H1 (cell line): ENCODE data around the gene OR5K3. TPM values are rescaled to one million over a fixed set of nuclear protein-coding genes. Genes with fewer than 3 reads are reported as not detected.

ENCODE experiments used
- CTCF ChIA-PET: fragments of 300-600 bp; sonication (Branson Sonifier 250); formaldehyde crosslinking; loops from one replicate; lab custom pipeline; 2021; ENCODE audit not compliant: partially characterized antibody; lab: Charles Lee
- POLR2A ChIA-PET: fragments of 300-600 bp; sonication (Branson Sonifier 250); formaldehyde crosslinking; loops from one replicate; lab custom pipeline; 2021; ENCODE audit warnings: inconsistent platforms; ENCODE audit not compliant: partially characterized antibody; lab: Charles Lee
- DNase-seq, 2 experiments: peaks; one replicate each; pipeline versions ENCODE4 v3.0.0 to v3.0.0-alpha.2; 2010 to 2022; ENCODE audit warnings: low spot score in 2 of 2, low read depth in 1 of 2, mixed read lengths in 1 of 2
- FAIRE-seq: peaks from 2 replicates; lab custom pipeline; 2011; peaks lifted over from hg19 to GRCh38; lab: Jason Lieb, UNC
- H2AFZ ChIP-seq: 2 replicates; pipeline ENCODE4 v1.8.1; 2012; ENCODE audit warnings: low read length, inconsistent platforms
- H2AK5ac ChIP-seq: 2 replicates; pipeline ENCODE4 v1.6.1; 2013; ENCODE audit warnings: low read depth, low read length
- H2BK120ac ChIP-seq: replicated peaks from 2 replicates; pipeline ENCODE3; 2013; ENCODE audit warnings: low read depth, low read length, inconsistent platforms
- H2BK12ac ChIP-seq: 2 replicates; pipeline ENCODE4 v1.6.1; 2013; ENCODE audit warnings: low read depth, low read length
- H2BK15ac ChIP-seq: 2 replicates; pipeline ENCODE4 v1.6.1; 2013; ENCODE audit warnings: low read length
- H2BK20ac ChIP-seq: 2 replicates; pipeline ENCODE4 v1.6.1; 2013; ENCODE audit warnings: low read length
- H2BK5ac ChIP-seq: 2 replicates; pipeline ENCODE4 v1.6.1; 2013; ENCODE audit warnings: low read depth, low read length
- H3K14ac ChIP-seq: 2 replicates; pipeline ENCODE4 v1.6.1; 2013; ENCODE audit warnings: inconsistent platforms; ENCODE audit not compliant: insufficient read length
- H3K18ac ChIP-seq: 2 replicates; pipeline ENCODE4 v1.6.1; 2013; ENCODE audit warnings: low read length; ENCODE audit errors: extremely low read depth
- H3K23ac ChIP-seq: 2 replicates; pipeline ENCODE4 v1.6.1; 2013; ENCODE audit warnings: inconsistent platforms; ENCODE audit not compliant: insufficient read length
- H3K23me2 ChIP-seq: 2 replicates; pipeline ENCODE4 v1.6.1; 2013; ENCODE audit warnings: low read depth, low read length
- H3K27ac ChIP-seq: 2 replicates; pipeline ENCODE4 v1.6.1; 2011; ENCODE audit warnings: low read depth, low read length, inconsistent platforms
- H3K27me3 ChIP-seq, 4 experiments: replicated peaks in 1 of 4; 1 replicate in 1 of 4; 2 replicates in 3 of 4; pipeline versions ENCODE4 v1.6.1 to v1.8.1; 2011 to 2013; ENCODE audit warnings: low read length in 3 of 4, mild to moderate bottlenecking in 3 of 4, inconsistent platforms in 2 of 4, mixed read lengths in 2 of 4, moderate library complexity in 1 of 4; ENCODE audit not compliant: control insufficient read depth in 3 of 4, insufficient read depth in 3 of 4; ENCODE audit errors: extremely low read depth in 1 of 4
- H3K36me3 ChIP-seq, 4 experiments: 2 replicates each; pipeline versions ENCODE4 v1.6.1 to v1.8.1; 2011 to 2013; ENCODE audit warnings: mild to moderate bottlenecking in 4 of 4, low read length in 3 of 4, moderate library complexity in 2 of 4, control low read depth in 1 of 4, inconsistent platforms in 1 of 4; ENCODE audit not compliant: insufficient read depth in 4 of 4, control insufficient read depth in 2 of 4
- H3K4ac ChIP-seq: replicated peaks from 2 replicates; pipeline ENCODE3; 2013; ENCODE audit warnings: low read length, low read depth, mixed read lengths, inconsistent platforms; ENCODE audit not compliant: insufficient read length
- H3K4me1 ChIP-seq, 4 experiments: replicated peaks in 1 of 4; 1 replicate in 1 of 4; 2 replicates in 3 of 4; pipeline versions ENCODE4 v1.6.1 to v1.8.1; 2011 to 2013; ENCODE audit warnings: low read length in 3 of 4, inconsistent platforms in 2 of 4, mixed read lengths in 1 of 4; ENCODE audit not compliant: insufficient read depth in 4 of 4, control insufficient read depth in 3 of 4
- H3K4me2 ChIP-seq, 2 experiments: 2 replicates each; pipeline versions ENCODE4 v1.6.1 to v1.8.1; 2011 to 2013; ENCODE audit warnings: low read depth in 2 of 2, low read length in 2 of 2, control low read depth in 1 of 2, inconsistent platforms in 1 of 2, mild to moderate bottlenecking in 1 of 2; ENCODE audit not compliant: insufficient read depth in 1 of 2
- H3K4me3 ChIP-seq, 4 experiments: fragments of 200-600, 300-600 bp in 1 of 4; sonication (generic), shearing (Covaris generic), sonication (Bioruptor Twin) in 1 of 4; 2 replicates each; pipeline versions ENCODE4 v1.5.1 to v1.8.1; 2011 to 2016; ENCODE audit warnings: low read length in 4 of 4, low read depth in 3 of 4, control low read depth in 2 of 4, inconsistent platforms in 2 of 4, mild to moderate bottlenecking in 2 of 4, mixed read lengths in 1 of 4, moderate library complexity in 1 of 4; ENCODE audit not compliant: insufficient read depth in 2 of 4; ENCODE audit errors: extremely low read depth in 1 of 4
- H3K56ac ChIP-seq: replicated peaks from 2 replicates; pipeline ENCODE3; 2013; ENCODE audit warnings: low read depth, mild to moderate bottlenecking, mixed read lengths, low read length, inconsistent platforms; ENCODE audit not compliant: insufficient read length
- H3K79me1 ChIP-seq: 2 replicates; pipeline ENCODE4 v1.6.1; 2013; ENCODE audit warnings: low read depth, low read length, control low read depth
- H3K79me2 ChIP-seq, 2 experiments: 2 replicates each; pipeline versions ENCODE4 v1.6.1 to v1.8.1; 2012 to 2013; ENCODE audit warnings: low read length in 2 of 2, mild to moderate bottlenecking in 2 of 2, inconsistent platforms in 1 of 2; ENCODE audit not compliant: insufficient read depth in 2 of 2, control insufficient read depth in 1 of 2
- H3K9ac ChIP-seq, 4 experiments: replicated peaks in 1 of 4; 1 replicate in 1 of 4; 2 replicates in 3 of 4; pipeline versions ENCODE4 v1.6.1 to v1.8.1; 2011 to 2013; ENCODE audit warnings: low read depth in 3 of 4, low read length in 3 of 4, control low read depth in 2 of 4, mild to moderate bottlenecking in 2 of 4, moderate library complexity in 2 of 4, inconsistent platforms in 1 of 4; ENCODE audit errors: extremely low read depth in 1 of 4
- H3K9me3 ChIP-seq, 2 experiments: 2 replicates each; pipeline versions ENCODE4 v1.6.1 to v1.8.1; 2012 to 2013; ENCODE audit warnings: mild to moderate bottlenecking in 2 of 2, moderate library complexity in 2 of 2, control low read depth in 1 of 2, inconsistent platforms in 1 of 2, low read depth in 1 of 2, low read length in 1 of 2, mixed read lengths in 1 of 2; ENCODE audit not compliant: insufficient read depth in 2 of 2
- H4K20me1 ChIP-seq, 2 experiments: replicated peaks in 1 of 2; 2 replicates each; pipeline versions ENCODE3 to v1.8.1; 2011 to 2013; ENCODE audit warnings: inconsistent platforms in 2 of 2, low read length in 2 of 2, mild to moderate bottlenecking in 1 of 2; ENCODE audit not compliant: insufficient read depth in 2 of 2, control insufficient read depth in 1 of 2
- H4K5ac ChIP-seq: 2 replicates; pipeline ENCODE4 v1.6.1; 2013; ENCODE audit warnings: low read length, low read depth, mixed read lengths, inconsistent platforms; ENCODE audit not compliant: insufficient read length
- H4K8ac ChIP-seq: 2 replicates; pipeline ENCODE4 v1.8.0; 2013; ENCODE audit warnings: mild to moderate bottlenecking, moderate library complexity, low read length, inconsistent platforms; ENCODE audit not compliant: insufficient read depth; ENCODE audit errors: extremely low read depth
- H4K91ac ChIP-seq: replicated peaks from 2 replicates; pipeline ENCODE3; 2013; ENCODE audit warnings: low read length, mixed read lengths, inconsistent platforms; ENCODE audit not compliant: insufficient read length
- ASH2L ChIP-seq: fragments of 200-600, 300-600 bp; sonication (generic); IDR thresholded peaks from one replicate; pipeline ENCODE4 v1.7.1; 2017; ENCODE audit warnings: low read length
- BACH1 ChIP-seq: IDR thresholded peaks from 2 replicates; pipeline ENCODE4 v1.6.1; 2012; ENCODE audit warnings: low read length, improper control_type of control experiment
- CHD1 ChIP-seq: IDR thresholded peaks from 2 replicates; pipeline ENCODE4 v1.6.1; 2012; ENCODE audit warnings: low read depth, low read length, improper control_type of control experiment
- CREB1 ChIP-seq: IDR thresholded peaks from 2 replicates; pipeline ENCODE4 v1.6.1; 2012; ENCODE audit warnings: inconsistent platforms
- EGR1 ChIP-seq: IDR thresholded peaks from 2 replicates; pipeline ENCODE4 v1.6.1; 2011; ENCODE audit warnings: low read depth, low read length, borderline replicate concordance
- EZH2 ChIP-seq: fragments of 200-600 bp; sonication (generic); IDR thresholded peaks from 2 replicates; pipeline ENCODE4 v1.7.1; 2012; ENCODE audit warnings: low read depth, mild to moderate bottlenecking, moderate library complexity, low read length, inconsistent platforms; ENCODE audit not compliant: severe bottlenecking
- GABPA ChIP-seq: IDR thresholded peaks from 2 replicates; pipeline ENCODE4 v1.6.1; 2011; ENCODE audit warnings: mild to moderate bottlenecking, low read length, moderate library complexity, borderline replicate concordance; ENCODE audit not compliant: insufficient read depth
- HDAC6 ChIP-seq: IDR thresholded peaks from one replicate; pipeline ENCODE4 v1.7.1; 2012; ENCODE audit warnings: low read depth, mild to moderate bottlenecking, inconsistent platforms, low read length, moderate library complexity
- JUND ChIP-seq: IDR thresholded peaks from 2 replicates; pipeline ENCODE4 v1.6.1; 2011; ENCODE audit warnings: mild to moderate bottlenecking, improper control_type of control experiment, low read length
- RFX5 ChIP-seq: IDR thresholded peaks from 2 replicates; pipeline ENCODE4 v1.6.1; 2011; ENCODE audit warnings: low read depth, low read length, improper control_type of control experiment, borderline replicate concordance
- TAF1 ChIP-seq: IDR thresholded peaks from 2 replicates; pipeline ENCODE4 v1.6.1; 2011; ENCODE audit warnings: mild to moderate bottlenecking, low read depth, low read length
- TCF12 ChIP-seq: IDR thresholded peaks from 2 replicates; pipeline ENCODE4 v1.6.1; 2011; ENCODE audit warnings: low read depth, mild to moderate bottlenecking, low read length
- polyA plus RNA-seq, 7 experiments: library from polyadenylated mRNA; depleted of rRNA in 3 of 7; stranded (reverse) in 5 of 7; unstranded in 2 of 7; fragments of >200 nt in 5 of 7; fragments of 200-250 nt in 2 of 7; gene quantifications; 1 replicate in 5 of 7; 2 replicates in 1 of 7; 4 replicates in 1 of 7; pipeline versions ENCODE4 v1.2.1 to v1.2.3, GENCODE V29; 2011 to 2013; ENCODE audit warnings: missing spikeins in 2 of 7, mixed read lengths in 2 of 7
- total RNA-seq: library from RNA; stranded (reverse); fragmentation: NEBNext Ultra II Directional; extraction: Animal tissue kit (Norgen Biotek cat#: 25700); gene quantifications from 2 replicates; pipeline ENCODE4 v1.2.1, GENCODE V29; 2021
- TF ChIP-seq, protein P1 (sequence below): IDR thresholded peaks from 2 replicates; pipeline ENCODE4 v1.6.1; 2012; ENCODE audit warnings: low read length, inconsistent platforms
- TF ChIP-seq, protein P2 (sequence below): IDR thresholded peaks from 2 replicates; pipeline ENCODE4 v1.6.1; 2011; ENCODE audit warnings: low read length, improper control_type of control experiment

OR5K3 gene
- total and polyA plus RNA-seq, 2 of the 8 experiments (the other 6 are each of a cell fraction or from before 2014, with no cell fraction given): not detected

DNA sequence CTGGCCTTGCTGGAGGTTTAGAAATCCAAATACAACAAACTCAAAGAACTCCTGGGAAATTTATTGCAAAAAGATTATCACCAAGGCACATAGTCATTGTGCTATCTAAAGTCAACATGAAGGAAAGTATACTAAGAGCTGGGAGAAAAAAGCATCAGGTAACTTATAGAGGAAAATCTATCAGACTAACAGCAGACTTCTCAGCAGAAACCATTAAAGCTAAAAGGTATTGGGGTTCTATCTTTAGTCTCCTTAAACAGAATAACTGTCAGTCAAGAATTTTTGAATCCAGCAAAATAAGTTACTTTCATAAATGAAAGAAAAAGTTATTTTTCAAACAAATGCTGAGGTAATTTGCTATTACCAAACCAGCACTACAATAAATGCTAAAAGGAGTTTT, 8.0 kb downstream of the OR5K3 start:
- Histone ChIP-seq H3K4ac (no peak overlapping the region), H3K27ac (no peak overlapping the region), H3K27me3 (no peaks in the 10 kb centered on the region), H2BK120ac (no peak overlapping the region), H3K23me2 (no peaks in the 10 kb centered on the region), H4K91ac (no peak overlapping the region), H3K18ac (no peak overlapping the region), H3K14ac (no peak overlapping the region), H3K4me2 (no peak overlapping the region), H3K79me2 (no peaks in the 10 kb centered on the region), H2BK15ac (no peak overlapping the region), H4K5ac (no peak overlapping the region), H4K20me1 (no peaks in the 10 kb centered on the region), H3K36me3 (no peaks in the 10 kb centered on the region), H2AK5ac (no peak overlapping the region), H3K56ac (no peak overlapping the region), H2BK12ac (no peak overlapping the region), H3K23ac (no peak overlapping the region), H2BK20ac (no peak overlapping the region), H3K9ac (no peak overlapping the region), H3K4me1 (no peaks in the 10 kb centered on the region), H3K4me3 (no peak overlapping the region), H3K79me1 (no peaks in the 10 kb centered on the region), H2AFZ (no peak overlapping the region), H3K9me3 (peaks cover 2 to 11% of the 10 kb centered on the region in 2 experiments; a peak in 2 of 4 replicates), H4K8ac (no peak overlapping the region), H2BK5ac (no peak overlapping the region)
- no peak for DNase-seq
- CTCF ChIA-PET: interaction anchor here (1.3 kb wide), 1 partner anchor 69 kb away, joined by 3 read pairs; no protein-coding TSS in a partner anchor
- no peak for FAIRE-seq
- POLR2A ChIA-PET: no interaction called here
- no peak for TF ChIP-seq EGR1
- TF ChIP-seq CHD1: no peak
- TF ChIP-seq, protein P1, sequence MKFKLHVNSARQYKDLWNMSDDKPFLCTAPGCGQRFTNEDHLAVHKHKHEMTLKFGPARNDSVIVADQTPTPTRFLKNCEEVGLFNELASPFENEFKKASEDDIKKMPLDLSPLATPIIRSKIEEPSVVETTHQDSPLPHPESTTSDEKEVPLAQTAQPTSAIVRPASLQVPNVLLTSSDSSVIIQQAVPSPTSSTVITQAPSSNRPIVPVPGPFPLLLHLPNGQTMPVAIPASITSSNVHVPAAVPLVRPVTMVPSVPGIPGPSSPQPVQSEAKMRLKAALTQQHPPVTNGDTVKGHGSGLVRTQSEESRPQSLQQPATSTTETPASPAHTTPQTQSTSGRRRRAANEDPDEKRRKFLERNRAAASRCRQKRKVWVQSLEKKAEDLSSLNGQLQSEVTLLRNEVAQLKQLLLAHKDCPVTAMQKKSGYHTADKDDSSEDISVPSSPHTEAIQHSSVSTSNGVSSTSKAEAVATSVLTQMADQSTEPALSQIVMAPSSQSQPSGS: no peak
- no peak for TF ChIP-seq CREB1
- TF ChIP-seq HDAC6: no peak
- TF ChIP-seq JUND: no peak
- no peak for TF ChIP-seq ASH2L
- TF ChIP-seq RFX5: no peak
- TF ChIP-seq, protein P2, sequence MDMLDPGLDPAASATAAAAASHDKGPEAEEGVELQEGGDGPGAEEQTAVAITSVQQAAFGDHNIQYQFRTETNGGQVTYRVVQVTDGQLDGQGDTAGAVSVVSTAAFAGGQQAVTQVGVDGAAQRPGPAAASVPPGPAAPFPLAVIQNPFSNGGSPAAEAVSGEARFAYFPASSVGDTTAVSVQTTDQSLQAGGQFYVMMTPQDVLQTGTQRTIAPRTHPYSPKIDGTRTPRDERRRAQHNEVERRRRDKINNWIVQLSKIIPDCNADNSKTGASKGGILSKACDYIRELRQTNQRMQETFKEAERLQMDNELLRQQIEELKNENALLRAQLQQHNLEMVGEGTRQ: no peak
- TF ChIP-seq TCF12: no peak
- no peak for TF ChIP-seq TAF1
- no peak for TF ChIP-seq BACH1
- no peak for TF ChIP-seq GABPA
- TF ChIP-seq EZH2: no peak
